ENCODE data around the gene BLACAT1.

DNA sequence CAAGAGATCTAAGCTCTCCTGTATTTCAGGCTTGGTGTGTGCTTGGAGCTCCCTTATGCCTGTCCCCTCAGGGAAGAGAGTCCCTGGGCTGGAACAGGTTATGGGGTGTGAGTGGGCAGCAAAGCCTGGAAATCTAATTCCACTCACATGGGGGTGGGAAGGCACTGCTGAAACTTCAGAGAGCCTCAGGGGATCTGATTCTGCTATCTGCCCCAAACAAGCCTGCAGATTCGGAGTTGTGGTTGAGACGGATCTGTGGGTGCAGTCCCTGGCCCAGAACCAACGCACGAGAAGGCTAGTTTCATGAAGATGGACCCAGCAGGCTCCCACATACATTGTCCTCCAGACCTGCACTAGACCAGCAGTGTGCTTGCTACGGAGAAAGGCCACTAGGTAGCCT, 2.9 kb downstream of the BLACAT1 start:
- TF ChIP-seq, protein P1, sequence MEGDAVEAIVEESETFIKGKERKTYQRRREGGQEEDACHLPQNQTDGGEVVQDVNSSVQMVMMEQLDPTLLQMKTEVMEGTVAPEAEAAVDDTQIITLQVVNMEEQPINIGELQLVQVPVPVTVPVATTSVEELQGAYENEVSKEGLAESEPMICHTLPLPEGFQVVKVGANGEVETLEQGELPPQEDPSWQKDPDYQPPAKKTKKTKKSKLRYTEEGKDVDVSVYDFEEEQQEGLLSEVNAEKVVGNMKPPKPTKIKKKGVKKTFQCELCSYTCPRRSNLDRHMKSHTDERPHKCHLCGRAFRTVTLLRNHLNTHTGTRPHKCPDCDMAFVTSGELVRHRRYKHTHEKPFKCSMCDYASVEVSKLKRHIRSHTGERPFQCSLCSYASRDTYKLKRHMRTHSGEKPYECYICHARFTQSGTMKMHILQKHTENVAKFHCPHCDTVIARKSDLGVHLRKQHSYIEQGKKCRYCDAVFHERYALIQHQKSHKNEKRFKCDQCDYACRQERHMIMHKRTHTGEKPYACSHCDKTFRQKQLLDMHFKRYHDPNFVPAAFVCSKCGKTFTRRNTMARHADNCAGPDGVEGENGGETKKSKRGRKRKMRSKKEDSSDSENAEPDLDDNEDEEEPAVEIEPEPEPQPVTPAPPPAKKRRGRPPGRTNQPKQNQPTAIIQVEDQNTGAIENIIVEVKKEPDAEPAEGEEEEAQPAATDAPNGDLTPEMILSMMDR (IDR thresholded peaks at IDR 0.05), result no peak
- TF ChIP-seq POLR2AphosphoS5 (IDR thresholded peaks at IDR 0.05), result no peak
